Spinal cord (tissue), 10 donors: Measurements from ENCODE around the gene MKLN1. TPM values are rescaled to one million over a fixed set of nuclear protein-coding genes. Genes with fewer than 3 reads are reported as not detected.

ENCODE experiments used
- DNase-seq, 6 donors: peaks; one replicate each; pipeline versions ENCODE4 v3.0.0 to v3.0.0-alpha.2; 2013 to 2015; ENCODE audit warnings: low spot score in 6 of 6, low read depth in 4 of 6
- H3K27ac ChIP-seq: one replicate; pipeline ENCODE4 v1.5.1; 2013; ENCODE audit warnings: low read depth, low read length, control low read depth
- H3K27me3 ChIP-seq: one replicate; pipeline ENCODE4 v1.6.1; 2013; ENCODE audit warnings: low read length; ENCODE audit not compliant: control insufficient read depth, insufficient read depth
- H3K36me3 ChIP-seq: one replicate; pipeline ENCODE4 v1.6.1; 2013; ENCODE audit warnings: low read length; ENCODE audit not compliant: control insufficient read depth, insufficient read depth
- H3K4me1 ChIP-seq: one replicate; pipeline ENCODE4 v1.6.1; 2013; ENCODE audit warnings: low read length; ENCODE audit not compliant: control insufficient read depth, insufficient read depth
- H3K4me3 ChIP-seq: one replicate; pipeline ENCODE4 v1.5.1; 2013; ENCODE audit warnings: low read depth, low read length, control low read depth
- H3K9me3 ChIP-seq: one replicate; pipeline ENCODE4 v1.6.1; 2013; ENCODE audit warnings: low read length; ENCODE audit not compliant: control insufficient read depth, insufficient read depth
- WGBS: methylation state at CpG from one replicate; pipeline ENCODE4 v1.1.5; 2013; ENCODE audit warnings: missing lambda C conversion rate; ENCODE audit not compliant: insufficient coverage; 5-methylcytosine and 5-hydroxymethylcytosine counted together
- polyA plus RNA-seq, 2 donors: library from polyadenylated mRNA; unstranded; fragments of 120-200 nt; gene quantifications; one replicate each; pipeline ENCODE4 v1.2.1, GENCODE V29; 2013; ENCODE audit not compliant: insufficient read length in 2 of 2
- total RNA-seq, 2 donors: library from RNA; depleted of rRNA in 1 of 2; stranded (reverse); fragments of 120-200 nt in 1 of 2; fragments of >200 nt in 1 of 2; gene quantifications; one replicate each; pipeline versions ENCODE4 v1.2.3 to v1.2.4, GENCODE V29; 2013 to 2014
- donor health status: healthy.

Gene MKLN1
- total and polyA plus RNA-seq, 4 donors = 13.6 to 69.4 (median 36.6) TPM

GRCh38 chr7:131527456-131527855 lies 199.8 kb downstream of the MKLN1 start:
- 40% methylated on average over 3 of the region's 4 CpGs for WGBS
- no peak overlapping the region for H3K27ac ChIP-seq
- peaks cover 2% of the 10 kb centered on the region for H3K36me3 ChIP-seq
- no peak overlapping the region for H3K4me3 ChIP-seq
- peaks cover 2% of the 10 kb centered on the region for H3K4me1 ChIP-seq
- H3K27me3 ChIP-seq = no peaks in the 10 kb centered on the region
- no peaks in the 10 kb centered on the region for H3K9me3 ChIP-seq
- DNase-seq = no peak

DNA sequence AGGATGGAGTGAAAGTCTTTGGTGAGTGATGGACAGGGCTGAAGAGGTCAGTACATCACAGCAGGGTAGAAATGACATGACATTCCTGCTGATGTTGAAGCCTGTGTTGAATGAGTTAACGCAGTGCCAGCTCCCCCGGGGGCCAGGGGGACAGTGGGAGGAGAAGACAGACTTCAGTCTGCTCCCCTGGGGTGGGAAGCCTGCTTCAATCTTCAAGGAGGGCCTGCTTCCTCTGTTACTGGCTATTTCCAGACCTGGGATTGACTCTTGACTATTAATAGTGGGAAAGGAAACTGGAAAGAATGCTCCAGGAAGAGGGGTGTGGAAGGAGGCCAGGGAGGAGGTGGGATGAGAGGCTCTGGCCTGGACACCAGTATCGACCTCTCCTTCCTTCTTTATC lies 201.5 kb downstream of the MKLN1 start:
- Histone ChIP-seq H3K9me3 (no peaks in the 10 kb centered on the region), H3K4me1 (peaks cover 7% of the 10 kb centered on the region), H3K27ac (no peak overlapping the region), H3K4me3 (no peak overlapping the region), H3K27me3 (no peaks in the 10 kb centered on the region), H3K36me3 (peaks cover 7% of the 10 kb centered on the region)
- DNase-seq = no peak
- 46% methylated on average over 2 of the region's 3 CpGs for WGBS

GRCh38 chr7:131529617-131530016 lies 201.9 kb downstream of the MKLN1 start:
- no peak overlapping the region for H3K4me3 ChIP-seq
- H3K36me3 ChIP-seq = peaks cover 7% of the 10 kb centered on the region
- H3K4me1 ChIP-seq = peaks cover 7% of the 10 kb centered on the region
- no peaks in the 10 kb centered on the region for H3K27me3 ChIP-seq
- no peaks in the 10 kb centered on the region for H3K9me3 ChIP-seq
- no peak for DNase-seq
- no peak overlapping the region for H3K27ac ChIP-seq
- WGBS = 96% methylated on average over 7 of the region's 11 CpGs

- WGBS = 100% methylated on average over 2 of the region's 6 CpGs
- H3K9me3 ChIP-seq = no peaks in the 10 kb centered on the region
- H3K27me3 ChIP-seq = no peaks in the 10 kb centered on the region
- peaks cover 7% of the 10 kb centered on the region for H3K4me1 ChIP-seq
- no peak overlapping the region for H3K27ac ChIP-seq
- H3K4me3 ChIP-seq = no peak overlapping the region
- DNase-seq = no peak
- peaks cover 7% of the 10 kb centered on the region for H3K36me3 ChIP-seq
Measured at GRCh38 chr7:131530137-131530536, 202.5 kb downstream of the MKLN1 start.

- Histone ChIP-seq H3K4me3 (no peak overlapping the region), H3K4me1 (peaks cover 7% of the 10 kb centered on the region), H3K36me3 (peaks cover 7% of the 10 kb centered on the region), H3K27ac (no peak overlapping the region), H3K27me3 (no peaks in the 10 kb centered on the region), H3K9me3 (no peaks in the 10 kb centered on the region)
- WGBS = 83% methylated on average over 5 of the region's 10 CpGs
- DNase-seq = no peak
Measured at GRCh38 chr7:131532570-131533091, 205.0 kb downstream of the MKLN1 start.

- H3K4me1 ChIP-seq = peaks cover 12% of the 10 kb centered on the region
- no peak for DNase-seq
- no peak overlapping the region for H3K4me3 ChIP-seq
- H3K36me3 ChIP-seq = peaks cover 7% of the 10 kb centered on the region
- no peaks in the 10 kb centered on the region for H3K9me3 ChIP-seq
- H3K27ac ChIP-seq = no peak overlapping the region
- H3K27me3 ChIP-seq = no peaks in the 10 kb centered on the region
- WGBS = 76% methylated on average over 9 of the region's 9 CpGs
Measured at GRCh38 chr7:131533151-131533559, 205.5 kb downstream of the MKLN1 start.

GRCh38 chr7:131533566-131534561 lies 206.2 kb downstream of the MKLN1 start:
- no peak overlapping the region for H3K27ac ChIP-seq
- H3K9me3 ChIP-seq = no peaks in the 10 kb centered on the region
- H3K27me3 ChIP-seq = no peaks in the 10 kb centered on the region
- peaks cover 7% of the 10 kb centered on the region for H3K36me3 ChIP-seq
- DNase-seq = no peak
- no peak overlapping the region for H3K4me3 ChIP-seq
- WGBS = 100% methylated on average over 3 of the region's 15 CpGs
- H3K4me1 ChIP-seq = peaks cover 19% of the 10 kb centered on the region

DNA sequence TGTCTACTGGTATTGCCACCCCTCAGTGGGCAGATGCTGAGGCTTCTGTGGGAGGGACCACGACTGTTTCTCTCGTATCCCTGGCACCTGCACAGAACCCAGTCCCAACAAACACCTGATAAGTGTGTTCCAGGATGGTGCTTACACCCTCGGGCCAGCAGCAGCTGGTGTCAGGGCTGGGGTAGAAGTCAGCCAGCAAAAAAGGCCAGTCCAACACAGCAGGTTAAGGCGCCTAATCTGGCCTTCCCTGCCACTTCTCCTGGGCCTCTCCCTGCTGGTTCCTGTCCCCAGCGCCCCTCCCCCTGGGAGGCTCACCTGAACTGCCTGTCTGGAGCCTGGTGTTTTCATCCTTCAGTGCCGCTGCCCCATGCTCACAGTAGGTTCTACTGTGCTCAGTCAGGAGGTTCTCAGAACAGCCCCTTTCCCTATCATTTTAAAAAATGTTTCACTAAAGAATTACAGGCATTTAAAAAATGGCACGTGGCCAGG lies 208.7 kb downstream of the MKLN1 start:
- H3K4me3 ChIP-seq = no peak overlapping the region
- 94% methylated on average over 5 of the region's 7 CpGs for whole genome bisulfite sequencing
- H3K36me3 ChIP-seq = peaks cover 5% of the 10 kb centered on the region
- no peak for DNase-seq
- no peaks in the 10 kb centered on the region for H3K27me3 ChIP-seq
- H3K27ac ChIP-seq = no peak overlapping the region
- H3K9me3 ChIP-seq = no peaks in the 10 kb centered on the region
- peaks cover 27% of the 10 kb centered on the region for H3K4me1 ChIP-seq

GRCh38 chr7:131537571-131537978 lies 209.9 kb downstream of the MKLN1 start:
- Histone ChIP-seq H3K36me3 (peaks cover 4% of the 10 kb centered on the region), H3K4me3 (no peak overlapping the region), H3K27ac (no peak overlapping the region), H3K4me1 (peaks cover 36% of the 10 kb centered on the region), H3K9me3 (no peaks in the 10 kb centered on the region), H3K27me3 (no peaks in the 10 kb centered on the region)
- WGBS = 30% methylated on average over 5 of the region's 12 CpGs
- peak in 1 of 6 donors; percentile 19 for DNase-seq
